SKM-1 (cell line): ENCODE results near the gene WBP4.
A peak's percentile ranks its signal among the peaks of the same experiment; 100 is the strongest.
"Not testable (repeated sequence)": the region's sequence is repeated elsewhere in the genome, so short reads cannot be mapped to it uniquely, and the experiment has no call there.

Experiments used
- DNase-seq: peaks from one replicate; lab custom pipeline; 2025; ENCODE audit not compliant: unreplicated experiment; lab: John Stamatoyannopoulos, UW

WBP4 gene

GRCh38 chr13:41077475-41077874 is 16.2 kb downstream of the WBP4 start:
- no peak for DNase-seq

- DNase-seq = no peak
Measured at GRCh38 chr13:41079725-41080124, 18.4 kb downstream of the WBP4 start.

GRCh38 chr13:41085961-41086585 is 24.8 kb downstream of the WBP4 start:
- DNase-seq = no peak

GRCh38 chr13:41095681-41096080 is 34.4 kb downstream of the WBP4 start:
- not testable (repeated sequence) for DNase-seq

- no peak for DNase-seq
Measured at GRCh38 chr13:41098761-41099160, 37.5 kb downstream of the WBP4 start.

GRCh38 chr13:41099986-41100385 is 38.7 kb downstream of the WBP4 start:
- DNase-seq = no peak

GRCh38 chr13:41107104-41107571 is 45.8 kb downstream of the WBP4 start:
- no peak for DNase-seq

- no peak for DNase-seq
Measured at GRCh38 chr13:41107584-41108014, 46.3 kb downstream of the WBP4 start.

GRCh38 chr13:41111454-41111853 is 50.1 kb downstream of the WBP4 start:
- DNase-seq = no peak

GRCh38 chr13:41117869-41118268 is 56.6 kb downstream of the WBP4 start:
- no peak for DNase-seq

GRCh38 chr13:41122838-41123237 is 61.5 kb downstream of the WBP4 start:
- DNase-seq = no peak

- DNase-seq = no peak
Measured at GRCh38 chr13:41127701-41128100, 66.4 kb downstream of the WBP4 start.

- DNase-seq = no peak
Measured at GRCh38 chr13:41130356-41130755, 69.0 kb downstream of the WBP4 start.

GRCh38 chr13:41131189-41131588 is 69.9 kb downstream of the WBP4 start:
- not testable (repeated sequence) for DNase-seq

- DNase-seq = not testable (repeated sequence)
Measured at GRCh38 chr13:41131660-41132511, 70.6 kb downstream of the WBP4 start.

- DNase-seq = peak; percentile 97
Measured at GRCh38 chr13:41132512-41133152, 71.3 kb downstream of the WBP4 start, which contains the start of gene KBTBD6. KBTBD6 (minus strand) TSS chr13:41132802; CDS start chr13:41132511, 291 bp downstream.
